HG03354 (cell line): ENCODE measurements around the gene HRG.
"Not testable (repeated sequence)": the region's sequence is repeated elsewhere in the genome, so short reads cannot be mapped to it uniquely, and the experiment has no call there.

Source experiments
- ATAC-seq: cut with Tn5 transposase; IDR thresholded peaks from one replicate; pipeline ENCODE4 v1.9.1; 2021; ENCODE audit warnings: mild to moderate bottlenecking; ENCODE audit not compliant: unreplicated experiment, poor library complexity, severe bottlenecking

HRG gene

GRCh38 chr3:186671051-186671450 lies 5.2 kb downstream of the HRG start:
- ATAC-seq = no peak

DNA sequence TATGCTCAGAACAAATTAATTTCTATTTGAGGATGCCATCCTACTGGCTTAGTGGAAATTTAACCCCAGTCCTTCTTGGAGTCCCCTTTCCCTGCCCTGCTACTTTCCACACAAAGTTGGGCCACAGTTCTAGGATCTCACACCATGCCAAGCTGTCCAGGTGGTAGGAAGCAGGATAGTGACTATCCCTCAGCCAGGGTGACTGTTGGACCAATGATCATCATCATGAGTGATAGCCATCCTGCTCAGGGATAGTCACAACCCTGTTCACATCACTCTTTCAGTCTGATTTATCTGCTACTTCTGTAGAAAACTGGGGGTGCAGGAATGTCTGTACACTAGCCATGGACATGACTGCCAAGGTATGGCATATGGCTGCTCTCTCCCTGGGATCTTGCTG lies 12.8 kb downstream of the HRG start:
- ATAC-seq = no peak

- no peak for ATAC-seq
These were observed 13.3 kb downstream of the HRG start for GRCh38 chr3:186679151-186679550.

- ATAC-seq = no peak
These were observed 15.1 kb downstream of the HRG start for GRCh38 chr3:186680869-186681268.

DNA sequence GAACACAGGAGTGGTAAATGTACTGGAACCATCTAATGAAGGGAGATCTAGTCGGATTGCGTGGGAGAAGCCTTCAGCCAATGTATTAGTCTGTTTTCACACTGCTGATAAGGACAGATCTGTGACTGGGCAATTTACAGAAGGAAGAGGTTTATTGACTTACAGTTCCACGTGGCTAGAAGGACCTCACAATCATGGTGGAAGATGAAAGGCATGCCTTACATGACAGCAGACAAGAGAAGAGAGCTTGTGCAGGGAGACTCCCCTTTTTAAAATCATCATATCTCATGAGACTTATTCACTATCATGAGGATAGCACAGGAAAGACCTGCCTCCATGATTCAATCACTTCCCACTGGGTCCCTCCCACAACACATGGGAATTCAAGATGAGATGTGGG lies 17.0 kb downstream of the HRG start:
- no peak for ATAC-seq

DNA sequence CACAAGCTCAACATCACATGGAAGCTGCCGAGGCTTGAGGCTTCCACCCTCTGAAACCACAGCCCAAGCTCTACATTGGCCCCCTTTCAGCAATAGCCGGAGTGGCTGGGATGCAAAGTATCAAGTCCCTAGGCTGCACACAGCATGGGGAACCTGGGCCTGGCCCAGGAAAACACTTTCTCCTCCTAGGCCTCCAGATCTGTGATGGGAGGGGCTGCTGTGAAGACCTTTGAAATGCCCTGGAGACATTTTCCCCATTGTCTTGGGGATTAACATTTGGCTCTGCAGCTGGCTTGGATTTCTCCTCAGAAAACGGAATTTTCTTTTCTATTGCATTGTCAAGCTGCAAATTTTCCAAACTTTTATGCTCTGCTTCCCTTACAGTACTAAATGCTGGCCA lies 18.2 kb downstream of the HRG start:
- no peak for ATAC-seq

- ATAC-seq = not testable (repeated sequence)
These were observed 20.7 kb downstream of the HRG start for GRCh38 chr3:186686475-186686874.

GRCh38 chr3:186687120-186687651 lies 21.4 kb downstream of the HRG start:
- no peak for ATAC-seq

GRCh38 chr3:186690304-186690703 lies 24.5 kb downstream of the HRG start:
- ATAC-seq = not testable (repeated sequence)

DNA sequence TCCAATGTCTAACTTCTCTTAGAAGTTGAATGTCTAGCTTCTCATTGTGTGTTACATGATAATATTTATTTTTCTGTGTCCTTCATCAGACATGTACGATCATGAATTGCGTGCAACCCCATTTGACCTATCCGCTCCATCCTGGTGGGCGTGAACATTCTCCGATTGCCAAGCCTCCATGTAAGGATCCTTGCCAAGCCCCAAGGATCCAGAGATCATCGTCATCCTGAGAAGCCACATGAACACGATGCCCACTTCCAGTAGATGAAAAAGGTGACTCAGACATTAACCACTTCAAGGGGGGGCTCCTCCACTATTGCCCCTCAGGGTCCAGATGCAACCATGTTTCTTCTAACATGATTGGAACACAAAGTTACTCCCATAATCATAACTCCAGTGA lies 25.9 kb downstream of the HRG start:
- no peak for ATAC-seq

- ATAC-seq = no peak
These were observed 28.0 kb downstream of the HRG start for GRCh38 chr3:186693843-186694242.

GRCh38 chr3:186694288-186695032 lies 28.6 kb downstream of the HRG start:
- no peak for ATAC-seq

DNA sequence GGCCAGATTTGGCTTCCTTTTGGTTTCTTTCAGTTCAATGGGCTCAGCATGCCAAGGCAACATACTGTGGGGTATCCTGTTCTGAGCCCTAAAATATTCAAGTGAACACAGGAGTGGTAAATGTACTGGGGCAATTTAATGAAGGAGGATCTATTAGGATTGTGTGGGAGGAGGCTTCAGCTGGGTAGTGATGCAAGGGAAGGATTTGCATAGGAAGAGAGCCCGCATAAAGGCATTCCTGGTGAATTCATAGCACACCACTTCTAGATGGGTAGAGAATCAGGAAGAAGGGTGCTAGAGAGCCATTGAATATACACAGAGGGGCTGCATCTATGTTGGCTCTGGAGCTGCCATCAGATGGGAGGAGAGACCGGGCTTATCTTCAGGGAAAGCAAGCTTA lies 30.7 kb downstream of the HRG start:
- no peak for ATAC-seq

DNA sequence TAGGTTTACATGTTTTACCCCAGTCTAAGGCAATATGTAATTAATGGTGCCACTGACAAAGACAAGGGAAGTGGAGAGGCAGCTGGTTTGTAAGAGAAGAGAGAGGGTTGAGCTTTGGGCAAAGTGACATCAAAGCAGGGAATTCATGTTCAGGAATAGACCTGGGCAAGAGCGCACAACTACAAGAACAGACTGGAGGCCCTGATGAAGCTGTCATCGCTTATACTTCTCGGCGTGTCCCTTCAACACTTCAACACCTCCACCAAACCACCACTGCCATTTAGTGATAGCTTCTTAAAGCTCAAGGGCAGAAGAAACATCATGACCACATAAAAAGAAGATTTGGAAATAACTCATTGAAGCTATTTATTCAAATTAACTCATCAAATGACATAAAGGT lies 31.7 kb downstream of the HRG start:
- ATAC-seq = no peak

DNA sequence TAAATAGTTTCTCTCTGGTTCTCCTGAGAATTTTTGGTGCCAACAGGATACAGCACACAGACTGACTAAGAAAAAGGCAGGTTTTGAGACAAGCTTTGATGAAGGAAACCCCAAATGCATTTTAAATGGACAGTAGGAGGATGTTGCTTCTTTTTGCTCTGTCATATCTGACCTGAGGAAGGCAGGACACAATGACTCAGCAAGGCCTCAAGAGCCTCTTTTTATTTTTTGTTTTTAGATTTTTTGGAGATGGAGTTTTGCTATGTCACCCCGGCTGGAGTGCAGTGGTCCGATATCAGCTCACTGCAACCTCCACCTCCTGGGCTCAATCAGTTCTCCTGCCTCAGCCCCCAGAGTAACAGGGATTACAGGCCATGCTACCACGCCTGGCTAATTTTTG lies 34.5 kb downstream of the HRG start:
- no peak for ATAC-seq

DNA sequence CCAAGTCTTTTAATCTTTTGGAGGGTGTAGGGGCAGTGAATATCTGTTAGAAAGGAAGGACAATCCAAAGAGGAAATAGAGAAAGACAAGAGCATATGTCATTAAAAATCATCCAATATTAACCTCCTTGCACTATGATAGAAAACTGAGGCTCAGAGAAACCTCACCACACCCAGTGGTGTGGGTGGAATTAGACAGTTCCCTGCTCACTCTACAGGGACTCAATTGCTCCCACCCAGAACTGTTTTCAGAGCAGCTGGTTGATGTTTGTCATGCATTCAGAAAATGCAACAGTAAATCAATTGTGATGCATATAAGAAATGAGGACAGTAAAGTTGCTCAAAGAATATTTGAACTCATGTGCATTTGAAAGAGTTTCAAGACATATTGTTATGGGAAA lies 36.6 kb downstream of the HRG start:
- not testable (repeated sequence) for ATAC-seq

DNA sequence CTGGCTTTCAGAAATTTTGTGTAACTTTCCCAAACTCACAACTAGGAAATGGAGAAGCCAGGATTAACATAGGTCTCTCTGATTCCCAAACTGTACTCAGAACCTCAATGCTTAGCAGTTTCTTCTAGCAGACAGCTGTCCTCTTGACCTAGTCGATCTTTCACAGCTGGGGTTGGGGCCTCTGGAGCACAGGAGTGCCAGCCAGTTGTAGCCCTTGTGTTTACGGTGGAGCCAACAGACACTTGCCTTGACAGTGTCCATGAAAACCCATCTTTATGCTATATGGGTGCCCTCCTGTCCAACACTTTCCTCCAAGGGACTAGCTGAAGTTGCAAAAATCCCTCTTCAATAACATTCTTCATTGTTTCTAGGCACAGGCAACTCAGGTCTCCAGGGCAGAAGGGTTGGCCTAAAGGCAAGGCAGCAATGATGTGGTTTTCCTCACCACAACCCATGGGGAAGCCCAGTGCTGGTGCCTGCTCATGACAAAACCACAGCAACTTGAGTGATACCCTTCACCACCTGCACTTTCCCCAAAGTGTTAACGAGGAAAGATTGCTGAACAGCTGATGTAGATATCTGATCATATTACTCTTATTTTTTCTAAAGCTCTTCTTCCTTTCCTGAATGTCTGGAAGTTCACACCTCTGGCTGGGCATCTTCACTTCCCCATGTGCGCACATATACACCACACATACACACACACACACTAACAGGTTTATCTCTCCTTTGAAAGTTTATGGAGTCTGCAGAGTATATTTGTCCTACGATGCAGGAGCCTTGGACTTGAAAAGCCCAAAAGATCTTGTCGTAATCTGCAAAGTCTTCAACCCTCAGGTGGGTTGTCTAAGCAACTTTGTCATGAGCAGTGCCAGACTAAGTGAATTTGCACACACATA lies 40.3 kb downstream of the HRG start:
- ATAC-seq = no peak

DNA sequence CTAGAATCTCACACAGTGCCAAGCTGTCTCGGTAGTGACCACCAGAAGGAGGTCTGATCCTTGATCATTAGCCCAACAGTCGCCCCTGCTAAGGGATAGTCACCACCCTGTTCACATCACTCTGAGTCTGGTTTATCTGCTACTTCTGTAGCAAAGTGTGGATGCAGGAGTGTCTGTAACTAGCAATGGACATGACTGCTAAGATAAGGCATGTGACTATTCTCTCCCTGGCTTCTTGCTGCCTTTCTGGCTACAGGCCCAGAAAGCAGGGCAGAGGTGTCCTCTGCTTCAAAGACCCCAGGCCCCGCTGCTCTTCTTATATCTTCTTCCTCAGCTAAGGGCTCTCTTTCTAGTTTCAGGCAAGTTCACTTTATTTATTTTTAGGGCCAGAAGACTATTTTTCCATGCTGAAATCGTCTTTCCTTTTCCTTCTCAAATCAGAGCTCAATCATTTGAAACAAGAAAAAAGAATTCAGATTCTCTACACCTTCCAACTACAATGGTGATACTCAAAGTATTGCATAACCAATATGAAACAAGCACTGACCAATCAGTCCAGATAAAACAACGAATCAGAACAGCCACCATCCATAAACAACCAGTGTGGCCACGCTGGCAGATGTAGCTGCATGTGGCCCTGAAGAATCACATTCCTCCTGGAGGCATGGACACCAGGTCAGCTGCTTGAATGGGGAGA lies 43.3 kb downstream of the HRG start:
- ATAC-seq = no peak

DNA sequence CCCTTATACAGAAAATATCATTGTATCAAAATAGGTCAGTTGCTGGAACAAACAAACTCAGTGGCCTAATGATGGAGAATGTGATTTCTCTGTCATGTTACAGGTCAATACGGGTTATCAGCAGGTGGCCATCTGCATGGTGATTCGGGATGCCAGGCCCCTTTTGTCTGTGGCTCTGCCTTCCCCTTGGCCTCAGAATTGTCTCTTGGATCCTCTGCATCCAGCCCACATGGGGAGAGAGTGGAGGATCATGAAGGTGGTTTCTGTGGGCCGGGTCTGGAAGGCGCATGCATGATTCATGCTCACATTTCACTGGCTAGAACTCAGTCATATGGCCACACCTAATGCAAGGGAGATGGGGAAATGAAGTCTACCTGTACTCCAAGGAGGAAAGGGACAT lies 44.9 kb downstream of the HRG start:
- ATAC-seq = not testable (repeated sequence)

DNA sequence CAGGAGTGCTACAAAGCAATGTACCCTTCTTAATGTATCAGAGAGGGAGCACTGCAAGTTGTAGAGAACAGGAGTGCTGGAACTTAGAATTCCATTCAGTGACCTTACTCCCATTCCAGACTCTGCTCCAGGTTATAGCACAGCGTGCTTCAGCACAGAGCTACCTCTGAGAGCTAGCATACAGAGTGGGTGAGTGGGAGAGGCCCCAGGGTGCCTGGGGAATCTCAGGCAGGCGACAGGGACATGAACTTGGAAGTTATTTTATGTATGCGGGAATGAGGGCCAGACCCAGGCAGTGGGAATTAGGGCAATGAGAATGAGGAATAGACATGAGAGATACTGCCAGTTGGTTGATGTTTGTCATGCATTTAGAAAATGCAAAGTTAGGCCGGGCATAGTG lies 47.7 kb downstream of the HRG start:
- ATAC-seq = no peak
